Measurements from ENCODE around the gene METTL13. TPM values are rescaled to one million over a fixed set of nuclear protein-coding genes. Genes with fewer than 3 reads are reported as not detected.

The METTL13 gene
- total and polyA plus RNA-seq, 2 donors (not counting 1 experiment from before 2014, with no cell fraction given): 16.8 to 33.0 TPM

GRCh38 chr1:171796592-171796991 lies 15.1 kb downstream of the METTL13 start:
- Mint-ChIP-seq H3K27me3 (no peaks in the 10 kb centered on the region), H3K9me3 (ENCODE audit: insufficient read depth) (no peaks in the 10 kb centered on the region), H3K4me3 (no peak overlapping the region), H3K27ac (no peak overlapping the region), H3K4me1 (peaks cover 3% of the 10 kb centered on the region)
- H3K79me2 ChIP-seq (ENCODE audit: control insufficient read depth, insufficient read depth, low read length): no peaks in the 10 kb centered on the region
- WGBS (ENCODE audit: insufficient coverage): 96% methylated on average over 3 of the region's 5 CpGs
- POLR2A ChIA-PET: no interaction called here
- ATAC-seq (ENCODE audit: low read depth): no peak
- no peak for DNase-seq
- no peak overlapping the region for H3K27ac ChIP-seq (ENCODE audit: low read length in 2 of 2)
- H2AFZ ChIP-seq (ENCODE audit: insufficient read depth, low read depth, low read length, poor library complexity, severe bottlenecking): no peak overlapping the region
- no peaks in the 10 kb centered on the region for H3K4me1 ChIP-seq (ENCODE audit: control insufficient read depth in 2 of 2, insufficient read depth in 2 of 2, low read length in 2 of 2)
- H3K36me3 ChIP-seq (replicated peaks in 1 of 2; ENCODE audit: control extremely low read depth in 1 of 2, control insufficient read depth in 1 of 2, extremely low read depth in 1 of 2, insufficient read depth in 2 of 2, low read length in 1 of 2): peaks cover 12 to 62% of the 10 kb centered on the region in 2 experiments
- no peaks in the 10 kb centered on the region for H3K27me3 ChIP-seq (replicated peaks in 1 of 4; ENCODE audit: control extremely low read depth in 1 of 4, control insufficient read depth in 3 of 4, insufficient read depth in 4 of 4, low read length in 3 of 4)
- H3K9ac ChIP-seq (ENCODE audit: low read length): no peak overlapping the region
- no peaks in the 10 kb centered on the region for H3K9me3 ChIP-seq (ENCODE audit: control extremely low read depth in 1 of 3, control insufficient read depth in 2 of 3, insufficient read depth in 1 of 3, low read length in 2 of 3)
- intact Hi-C loops (cut with micrococcal nuclease): no loop called here
- CTCF ChIA-PET: interaction anchor here (10.1 kb wide), 1 partner anchor 188 kb away, joined by 234 read pairs; no protein-coding TSS in a partner anchor
- no peaks in the 10 kb centered on the region for H4K20me1 ChIP-seq (ENCODE audit: control insufficient read depth, insufficient read depth, low read length, poor library complexity, severe bottlenecking)
- TF ChIP-seq CTCF (IDR thresholded peaks at IDR 0.05) (no peak), EZH2 (IDR thresholded peaks at IDR 0.05; ENCODE audit: borderline replicate concordance, insufficient read depth, low read depth, low read length, poor library complexity, severe bottlenecking) (no peak)
- H3K4me3 ChIP-seq (ENCODE audit: control extremely low read depth in 1 of 5, extremely low read depth in 1 of 5, insufficient read depth in 1 of 5, low read depth in 2 of 5, low read length in 4 of 5): no peak overlapping the region
- no peak overlapping the region for H3K4me2 ChIP-seq (replicated peaks; ENCODE audit: low read depth, low read length, poor library complexity, severe bottlenecking)

DNA sequence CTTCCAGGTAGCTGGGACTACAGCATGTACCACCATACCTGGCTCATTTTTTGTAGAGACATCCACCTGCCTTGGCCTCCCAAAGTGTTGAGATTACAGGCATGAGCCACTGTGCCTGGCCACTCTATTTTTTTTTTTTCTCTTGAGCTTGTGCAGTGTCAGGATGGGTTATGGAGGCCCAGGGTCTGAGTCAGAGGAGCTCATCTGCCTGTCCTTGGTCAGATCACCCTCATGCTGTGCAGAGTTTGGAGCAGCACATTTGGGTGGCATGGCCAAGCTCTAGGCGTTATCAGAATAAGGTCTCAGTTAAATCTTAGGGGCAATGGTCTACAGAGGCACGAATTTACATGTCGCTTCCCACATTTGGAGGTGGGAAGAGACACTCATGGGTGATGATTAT lies 16.9 kb downstream of the METTL13 start:
- Mint-ChIP-seq H3K4me3 (no peak overlapping the region), H3K27ac (no peak overlapping the region), H3K4me1 (peaks cover 3% of the 10 kb centered on the region), H3K9me3 (ENCODE audit: insufficient read depth) (no peaks in the 10 kb centered on the region), H3K27me3 (no peaks in the 10 kb centered on the region)
- Histone ChIP-seq H3K36me3 (replicated peaks in 1 of 2; ENCODE audit: control extremely low read depth in 1 of 2, control insufficient read depth in 1 of 2, extremely low read depth in 1 of 2, insufficient read depth in 2 of 2, low read length in 1 of 2) (peaks cover 5 to 45% of the 10 kb centered on the region in 2 experiments), H3K79me2 (ENCODE audit: control insufficient read depth, insufficient read depth, low read length) (no peaks in the 10 kb centered on the region), H3K4me1 (ENCODE audit: control insufficient read depth in 2 of 2, insufficient read depth in 2 of 2, low read length in 2 of 2) (no peaks in the 10 kb centered on the region), H3K27me3 (replicated peaks in 1 of 4; ENCODE audit: control extremely low read depth in 1 of 4, control insufficient read depth in 3 of 4, insufficient read depth in 4 of 4, low read length in 3 of 4) (no peaks in the 10 kb centered on the region), H3K4me2 (replicated peaks; ENCODE audit: low read depth, low read length, poor library complexity, severe bottlenecking) (no peak overlapping the region), H3K9ac (ENCODE audit: low read length) (no peak overlapping the region), H2AFZ (ENCODE audit: insufficient read depth, low read depth, low read length, poor library complexity, severe bottlenecking) (no peak overlapping the region), H3K4me3 (ENCODE audit: control extremely low read depth in 1 of 5, extremely low read depth in 1 of 5, insufficient read depth in 1 of 5, low read depth in 2 of 5, low read length in 4 of 5) (no peak overlapping the region), H3K27ac (ENCODE audit: low read length in 2 of 2) (no peak overlapping the region), H4K20me1 (ENCODE audit: control insufficient read depth, insufficient read depth, low read length, poor library complexity, severe bottlenecking) (no peaks in the 10 kb centered on the region), H3K9me3 (ENCODE audit: control extremely low read depth in 1 of 3, control insufficient read depth in 2 of 3, insufficient read depth in 1 of 3, low read length in 2 of 3) (no peaks in the 10 kb centered on the region)
- ATAC-seq (ENCODE audit: low read depth): no peak
- 100% methylated on average over 1 of the region's 3 CpGs for WGBS (ENCODE audit: insufficient coverage)
- TF ChIP-seq EZH2 (IDR thresholded peaks at IDR 0.05; ENCODE audit: borderline replicate concordance, insufficient read depth, low read depth, low read length, poor library complexity, severe bottlenecking) (no peak), CTCF (IDR thresholded peaks at IDR 0.05) (no peak)
- DNase-seq: no peak
- POLR2A ChIA-PET: no interaction called here
- CTCF ChIA-PET: interaction anchor here (0.7 to 10.1 kb wide), 2 partner anchors 17 to 187 kb away, joined by 3 to 234 read pairs; partner anchors contain the start of gene METTL13
- intact Hi-C loops (cut with micrococcal nuclease): no loop called here

Data from B cell (primary cell).